Stimulated activated CD4-positive, alpha-beta T cell treated with anti-CD3 and anti-CD28 coated beads, Interleukin-12 subunit alpha, Interleukin-12 subunit beta, amount 100 ng/mL, for 48 hours (primary cell): ENCODE results near the gene TET2.

ENCODE experiments used
- DNase-seq, 3 donors: peaks; one replicate each; pipeline ENCODE4 v3.0.0-alpha.2; 2020; ENCODE audit warnings: low read depth in 2 of 3, low spot score in 1 of 3

Gene TET2

GRCh38 chr4:105146276-105147015 is at the start of gene TET2:
Gene TET2, plus strand, starts transcription at chr4:105146876. Its CDS starts 87,067 bp downstream, at chr4:105233943.
- DNase-seq, result peak; percentile 62 to 74 (median 68)

- DNase-seq, result no peak
Observed at GRCh38 chr4:105102016-105102415, 44.7 kb upstream of the TET2 start.

GRCh38 chr4:105106426-105106825 is 40.2 kb upstream of the TET2 start:
- DNase-seq, result no peak

GRCh38 chr4:105107095-105107856 is 39.4 kb upstream of the TET2 start:
- DNase-seq, result no peak

GRCh38 chr4:105108971-105109370 is 37.7 kb upstream of the TET2 start:
- DNase-seq, result no peak

GRCh38 chr4:105112274-105112673 is 34.4 kb upstream of the TET2 start:
- no peak for DNase-seq

GRCh38 chr4:105113800-105114199 is 32.9 kb upstream of the TET2 start:
- DNase-seq, result no peak

- DNase-seq, result no peak
Observed at GRCh38 chr4:105116616-105117319, 29.9 kb upstream of the TET2 start.

GRCh38 chr4:105119356-105119755 is 27.3 kb upstream of the TET2 start:
- no peak for DNase-seq

GRCh38 chr4:105120626-105121025 is 26.1 kb upstream of the TET2 start:
- no peak for DNase-seq

GRCh38 chr4:105122350-105122749 is 24.3 kb upstream of the TET2 start:
- no peak for DNase-seq

GRCh38 chr4:105126311-105127169 is 20.1 kb upstream of the TET2 start:
- no peak for DNase-seq

GRCh38 chr4:105127170-105127445 is 19.6 kb upstream of the TET2 start:
- no peak for DNase-seq

- no peak for DNase-seq
Observed at GRCh38 chr4:105128208-105128607, 18.5 kb upstream of the TET2 start.

- no peak for DNase-seq
Observed at GRCh38 chr4:105129286-105130040, 17.2 kb upstream of the TET2 start.

GRCh38 chr4:105130945-105131344 is 15.7 kb upstream of the TET2 start:
- DNase-seq, result no peak

- DNase-seq, result no peak
Observed at GRCh38 chr4:105133976-105134375, 12.7 kb upstream of the TET2 start.

GRCh38 chr4:105135785-105136184 is 10.9 kb upstream of the TET2 start:
- no peak for DNase-seq

- peak in 1 of 3 donors; percentile 17 for DNase-seq
Observed at GRCh38 chr4:105137121-105137875, 9.4 kb upstream of the TET2 start.

GRCh38 chr4:105139646-105140045 is 7.0 kb upstream of the TET2 start:
- DNase-seq, result no peak
